Thoracic aorta (tissue), 2 donors: ENCODE data around the gene RPP40. TPM values are rescaled to one million over a fixed set of nuclear protein-coding genes. Genes with fewer than 3 reads are reported as not detected.

Experiments
- ATAC-seq: fragments of 150-250 bp; one replicate; pipeline ENCODE4 v1.8.0; 2017; ENCODE audit warnings: low read depth; ENCODE audit not compliant: insufficient number of reproducible peaks, low FRiP score
- DNase-seq: peaks from one replicate; pipeline ENCODE4 v3.0.0-alpha.2; 2020; ENCODE audit warnings: low spot score
- H3K27ac ChIP-seq, 2 donors: fragments of 200-600 bp; sonication (generic); 1 replicate in 1 of 2; 2 replicates in 1 of 2; pipeline ENCODE4 v1.5.1; 2016; ENCODE audit warnings: mild to moderate bottlenecking in 2 of 2, moderate library complexity in 2 of 2
- H3K27me3 ChIP-seq: fragments of 200-600 bp; sonication (generic); replicated peaks from 2 replicates; pipeline ENCODE4 v1.6.0; 2016; ENCODE audit warnings: mild to moderate bottlenecking; ENCODE audit not compliant: insufficient read depth
- H3K36me3 ChIP-seq: fragments of 200-600 bp; sonication (generic); one replicate; pipeline ENCODE4 v1.5.1; 2016
- H3K4me1 ChIP-seq, 2 donors: fragments of 200-600 bp; sonication (generic); 1 replicate in 1 of 2; 2 replicates in 1 of 2; pipeline versions ENCODE4 v1.5.1 to v1.6.0; 2016; ENCODE audit warnings: low read depth in 2 of 2, mild to moderate bottlenecking in 1 of 2; ENCODE audit not compliant: control insufficient read depth in 1 of 2
- H3K4me3 ChIP-seq: fragments of 200-600 bp; sonication (generic); 2 replicates; pipeline ENCODE4 v1.5.1; 2016; ENCODE audit warnings: mild to moderate bottlenecking
- H3K9me3 ChIP-seq: fragments of 200-600 bp; sonication (generic); 2 replicates; pipeline ENCODE4 v1.5.1; 2016
- total RNA-seq, 2 donors: library from RNA; depleted of rRNA; stranded (reverse); fragments of >200 nt; gene quantifications; one replicate each; pipeline versions ENCODE4 v1.1.0 to v1.2.3, GENCODE V29; 2016
- TF ChIP-seq, protein P1 (sequence below): fragments of 200-600 bp; sonication (generic); IDR thresholded peaks from one replicate; pipeline ENCODE4 v1.5.1; 2019; ENCODE audit warnings: antibody characterized with exemption

Gene RPP40
- total RNA-seq, 2 donors from 2014 or later: 2.4 to 11.4 TPM

DNA sequence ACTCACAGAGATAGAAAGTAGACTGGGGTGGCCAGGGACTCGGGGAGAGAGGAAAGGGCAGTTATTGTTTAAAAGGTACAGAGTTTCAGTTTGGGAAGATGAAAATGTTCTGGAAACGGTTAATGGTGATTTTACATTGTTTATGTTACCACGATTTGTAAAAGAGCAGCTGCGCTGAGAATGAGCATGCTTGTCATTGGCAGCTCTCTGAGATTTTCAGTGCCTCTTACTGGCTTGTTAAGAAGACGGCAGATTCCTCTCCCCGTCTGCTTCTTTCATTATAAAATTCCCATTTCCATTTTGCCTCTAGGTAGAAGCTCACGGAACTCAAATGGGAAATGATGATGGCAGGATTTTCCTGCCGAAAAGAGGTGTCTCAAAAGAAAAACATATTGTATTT lies 41.6 kb upstream of the RPP40 start:
- ATAC-seq (no peak), DNase-seq (no peak)
- no peaks in the 10 kb centered on the region for H3K9me3 ChIP-seq
- no peak overlapping the region for H3K4me3 ChIP-seq
- H3K27me3 ChIP-seq: no peaks in the 10 kb centered on the region
- H3K27ac ChIP-seq: no peak overlapping the region
- H3K4me1 ChIP-seq: no peaks in the 10 kb centered on the region
- H3K36me3 ChIP-seq: no peaks in the 10 kb centered on the region
- TF ChIP-seq, protein P1, sequence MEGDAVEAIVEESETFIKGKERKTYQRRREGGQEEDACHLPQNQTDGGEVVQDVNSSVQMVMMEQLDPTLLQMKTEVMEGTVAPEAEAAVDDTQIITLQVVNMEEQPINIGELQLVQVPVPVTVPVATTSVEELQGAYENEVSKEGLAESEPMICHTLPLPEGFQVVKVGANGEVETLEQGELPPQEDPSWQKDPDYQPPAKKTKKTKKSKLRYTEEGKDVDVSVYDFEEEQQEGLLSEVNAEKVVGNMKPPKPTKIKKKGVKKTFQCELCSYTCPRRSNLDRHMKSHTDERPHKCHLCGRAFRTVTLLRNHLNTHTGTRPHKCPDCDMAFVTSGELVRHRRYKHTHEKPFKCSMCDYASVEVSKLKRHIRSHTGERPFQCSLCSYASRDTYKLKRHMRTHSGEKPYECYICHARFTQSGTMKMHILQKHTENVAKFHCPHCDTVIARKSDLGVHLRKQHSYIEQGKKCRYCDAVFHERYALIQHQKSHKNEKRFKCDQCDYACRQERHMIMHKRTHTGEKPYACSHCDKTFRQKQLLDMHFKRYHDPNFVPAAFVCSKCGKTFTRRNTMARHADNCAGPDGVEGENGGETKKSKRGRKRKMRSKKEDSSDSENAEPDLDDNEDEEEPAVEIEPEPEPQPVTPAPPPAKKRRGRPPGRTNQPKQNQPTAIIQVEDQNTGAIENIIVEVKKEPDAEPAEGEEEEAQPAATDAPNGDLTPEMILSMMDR: no peak

DNA sequence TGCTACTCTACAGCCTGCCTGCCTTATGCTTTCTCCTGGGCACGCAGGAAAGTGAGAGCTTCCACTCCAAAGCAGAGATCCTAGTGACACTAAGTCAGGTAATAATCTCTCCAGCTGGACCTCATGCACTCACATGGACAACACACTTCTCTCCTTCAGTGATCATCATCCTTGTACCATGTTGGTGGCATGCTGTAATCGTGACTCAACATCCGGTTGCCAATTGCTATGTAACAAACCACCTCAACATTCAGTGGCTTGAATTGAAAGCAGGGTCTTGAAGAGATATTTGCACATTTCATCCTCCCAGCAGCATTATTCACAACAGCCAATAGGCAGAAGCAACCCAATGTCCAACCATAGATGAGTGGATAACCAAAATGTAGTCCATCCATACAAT lies 41.0 kb upstream of the RPP40 start:
- H3K27ac ChIP-seq: no peak overlapping the region
- TF ChIP-seq, protein P1: no peak
- H3K36me3 ChIP-seq: no peaks in the 10 kb centered on the region
- H3K4me3 ChIP-seq: no peak overlapping the region
- DNase-seq (no peak), ATAC-seq (no peak)
- H3K4me1 ChIP-seq: no peaks in the 10 kb centered on the region
- H3K27me3 ChIP-seq: no peaks in the 10 kb centered on the region
- H3K9me3 ChIP-seq: no peaks in the 10 kb centered on the region

- DNase-seq (no peak), ATAC-seq (no peak)
- no peaks in the 10 kb centered on the region for H3K36me3 ChIP-seq
- TF ChIP-seq, protein P1: no peak
- no peaks in the 10 kb centered on the region for H3K4me1 ChIP-seq
- no peak overlapping the region for H3K4me3 ChIP-seq
- no peak overlapping the region for H3K27ac ChIP-seq
- H3K9me3 ChIP-seq: no peaks in the 10 kb centered on the region
- no peaks in the 10 kb centered on the region for H3K27me3 ChIP-seq
Measured at GRCh38 chr6:5042436-5042835, 38.6 kb upstream of the RPP40 start.

- Histone ChIP-seq H3K27ac (no peak overlapping the region), H3K4me3 (no peak overlapping the region), H3K9me3 (no peaks in the 10 kb centered on the region), H3K4me1 (no peaks in the 10 kb centered on the region), H3K36me3 (no peaks in the 10 kb centered on the region), H3K27me3 (no peaks in the 10 kb centered on the region)
- ATAC-seq: no peak
- DNase-seq: no peak
- TF ChIP-seq, protein P1: no peak
Measured at GRCh38 chr6:5041955-5042354, 38.1 kb upstream of the RPP40 start.

DNA sequence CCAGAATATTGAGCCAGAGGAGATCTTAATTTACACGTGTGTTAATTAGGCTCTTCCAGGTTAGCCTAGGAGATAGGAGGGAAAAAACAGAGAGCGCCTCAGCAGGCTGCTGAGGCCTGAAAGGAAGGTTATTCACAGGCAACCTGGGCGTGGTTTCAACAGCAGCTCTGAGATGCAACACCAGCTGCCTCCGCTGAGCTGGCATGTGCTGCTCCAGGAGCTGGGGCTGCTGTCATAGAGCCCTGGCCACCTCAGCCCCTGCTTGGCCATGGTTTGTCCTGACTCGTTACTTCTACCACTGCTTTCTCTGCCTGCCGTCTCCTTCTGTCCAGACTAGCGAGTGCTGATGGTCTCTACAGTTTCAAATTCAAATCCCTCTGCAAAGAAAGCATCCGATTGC lies 32.4 kb upstream of the RPP40 start:
- no peak overlapping the region for H3K4me3 ChIP-seq
- H3K4me1 ChIP-seq: no peaks in the 10 kb centered on the region
- no peaks in the 10 kb centered on the region for H3K36me3 ChIP-seq
- H3K27me3 ChIP-seq: no peaks in the 10 kb centered on the region
- no peak overlapping the region for H3K27ac ChIP-seq
- DNase-seq (no peak), ATAC-seq (no peak)
- no peaks in the 10 kb centered on the region for H3K9me3 ChIP-seq
- TF ChIP-seq, protein P1: no peak
